Fibroblast of lung (primary cell): ENCODE results near the gene CUBN.

Experiments used
- CTCF ChIP-seq, 2 donors: IDR thresholded peaks in 1 of 2; conservative IDR thresholded peaks in 1 of 2; 1 replicate in 1 of 2; 2 replicates in 1 of 2; pipeline ENCODE4 v1.5.1; 2011 to 2012; ENCODE audit warnings: low read length in 2 of 2, control low read depth in 1 of 2, inconsistent platforms in 1 of 2, low read depth in 1 of 2, mild to moderate bottlenecking in 1 of 2
- EZH2 ChIP-seq: IDR thresholded peaks from 2 replicates; pipeline ENCODE4 v1.5.1; 2012; ENCODE audit warnings: low read length, control low read depth, mild to moderate bottlenecking; ENCODE audit errors: missing control alignments

- no peak for TF ChIP-seq EZH2
- TF ChIP-seq CTCF (conservative IDR thresholded peaks at IDR 0.05 in 1 of 2, IDR thresholded peaks at IDR 0.05 in 1 of 2; ENCODE audit: low read depth in 1 of 2, low read length in 2 of 2), result no peak
Observed at GRCh38 chr10:17067376-17068264, 62.0 kb downstream of the CUBN start.
